Activated B cell treated with CpG ODN at 0.5 μM for 24 hours (primary cell): Measurements from ENCODE around the gene C22orf23. TPM values are rescaled to one million over a fixed set of nuclear protein-coding genes. Genes with fewer than 3 reads are reported as not detected.
A peak's percentile ranks its signal among the peaks of the same experiment; 100 is the strongest.

Source experiments
- ATAC-seq: fragments of 200-7000 bp; cut with Tn5 transposase; one replicate; pipeline ENCODE4 v1.10.0; 2021; ENCODE audit warnings: low read depth, mild to moderate bottlenecking, moderate library complexity
- CTCF ChIA-PET: fragments of 350-600 bp; sonication (Branson Sonifier 250); formaldehyde crosslinking; loops from one replicate; lab custom pipeline; 2021; ENCODE audit warnings: antibody characterized with exemption; lab: Charles Lee
- POLR2A ChIA-PET: fragments of 350-600 bp; sonication (Branson Sonifier 250); formaldehyde crosslinking; loops from one replicate; lab custom pipeline; 2021; ENCODE audit warnings: antibody characterized with exemption; lab: Charles Lee
- DNase-seq: peaks from one replicate; pipeline ENCODE4 v3.0.0; 2022
- H3K27ac Mint-ChIP-seq: one replicate; pipeline ENCODE4 v1.8.0; 2020; ENCODE audit warnings: mixed read lengths
- H3K27me3 Mint-ChIP-seq: one replicate; pipeline ENCODE4 v1.8.0; 2021; ENCODE audit warnings: mixed read lengths
- H3K36me3 Mint-ChIP-seq: one replicate; pipeline ENCODE4 v1.8.0; 2021; ENCODE audit warnings: low read depth, mixed read lengths
- H3K4me1 Mint-ChIP-seq: one replicate; pipeline ENCODE4 v1.8.0; 2021; ENCODE audit warnings: mixed read lengths
- H3K4me3 Mint-ChIP-seq: one replicate; pipeline ENCODE4 v1.8.0; 2020; ENCODE audit warnings: mild to moderate bottlenecking, mixed read lengths
- H3K9me3 Mint-ChIP-seq: one replicate; pipeline ENCODE4 v1.8.0; 2020; ENCODE audit warnings: mixed read lengths
- intact Hi-C: fragments of 100-400 bp; cut with micrococcal nuclease; formaldehyde crosslinking; loops from one replicate; pipeline ENCODE4 v1.15.1; 2024
- total RNA-seq: library from RNA; stranded (reverse); gene quantifications from 2 replicates; pipeline ENCODE4 v1.2.3, GENCODE V29; 2022
- TF ChIP-seq, protein P1 (sequence below): fragments of 200-600 bp; IDR thresholded peaks from one replicate; pipeline ENCODE4 v1.8.0; 2022; ENCODE audit warnings: antibody characterized with exemption, mild to moderate bottlenecking

Gene C22orf23
- total RNA-seq, 1 donor from 2014 or later: 0.16 TPM

DNA sequence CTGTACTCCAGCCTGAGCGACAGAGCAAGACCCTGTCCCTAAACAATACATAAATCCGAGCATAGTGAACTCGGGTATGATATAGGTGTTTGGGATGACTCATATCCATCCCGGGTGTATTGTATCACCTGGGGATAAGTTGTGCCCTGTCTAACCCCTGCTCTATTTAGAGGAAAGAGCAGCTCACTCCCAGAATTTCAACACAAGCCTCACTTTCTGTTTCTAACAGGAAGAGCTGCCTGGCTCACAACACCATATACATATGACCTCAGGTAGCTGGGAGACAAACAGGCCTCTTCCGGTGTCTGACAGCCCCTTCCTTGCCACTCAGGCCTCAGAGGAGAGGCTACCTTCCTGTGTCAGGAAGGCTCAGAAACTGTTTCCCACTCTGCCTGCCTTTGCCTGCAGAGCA lies 57.2 kb downstream of the C22orf23 start:
- TF ChIP-seq, protein P1, sequence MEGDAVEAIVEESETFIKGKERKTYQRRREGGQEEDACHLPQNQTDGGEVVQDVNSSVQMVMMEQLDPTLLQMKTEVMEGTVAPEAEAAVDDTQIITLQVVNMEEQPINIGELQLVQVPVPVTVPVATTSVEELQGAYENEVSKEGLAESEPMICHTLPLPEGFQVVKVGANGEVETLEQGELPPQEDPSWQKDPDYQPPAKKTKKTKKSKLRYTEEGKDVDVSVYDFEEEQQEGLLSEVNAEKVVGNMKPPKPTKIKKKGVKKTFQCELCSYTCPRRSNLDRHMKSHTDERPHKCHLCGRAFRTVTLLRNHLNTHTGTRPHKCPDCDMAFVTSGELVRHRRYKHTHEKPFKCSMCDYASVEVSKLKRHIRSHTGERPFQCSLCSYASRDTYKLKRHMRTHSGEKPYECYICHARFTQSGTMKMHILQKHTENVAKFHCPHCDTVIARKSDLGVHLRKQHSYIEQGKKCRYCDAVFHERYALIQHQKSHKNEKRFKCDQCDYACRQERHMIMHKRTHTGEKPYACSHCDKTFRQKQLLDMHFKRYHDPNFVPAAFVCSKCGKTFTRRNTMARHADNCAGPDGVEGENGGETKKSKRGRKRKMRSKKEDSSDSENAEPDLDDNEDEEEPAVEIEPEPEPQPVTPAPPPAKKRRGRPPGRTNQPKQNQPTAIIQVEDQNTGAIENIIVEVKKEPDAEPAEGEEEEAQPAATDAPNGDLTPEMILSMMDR: no peak
- Mint-ChIP-seq H3K27ac (peak overlapping the region; percentile 84), H3K27me3 (no peaks in the 10 kb centered on the region), H3K4me1 (peaks cover 12% of the 10 kb centered on the region), H3K4me3 (peak overlapping the region; percentile 15), H3K9me3 (no peaks in the 10 kb centered on the region), H3K36me3 (peaks cover 10% of the 10 kb centered on the region)
- intact Hi-C loops: loop anchor here (5.0 kb wide), 1 partner anchor 36 kb away; no protein-coding TSS in a partner anchor
- ATAC-seq: peak; percentile 76
- ChIA-PET POLR2A (interaction anchor here (0.5 to 0.9 kb wide), 3 partner anchors 9 to 219 kb away, joined by 3 to 6 read pairs (median 5); partner anchors contain the start of gene MICALL1), CTCF (interaction anchor here (0.8 to 1.3 kb wide), 4 partner anchors 10 to 79 kb away, joined by 3 to 4 read pairs (median 3); partner anchors contain the start of gene MICALL1)
- DNase-seq: no peak

GRCh38 chr22:37894939-37895670 lies 58.3 kb downstream of the C22orf23 start:
- no peak overlapping the region for H3K4me3 Mint-ChIP-seq
- peaks cover 13% of the 10 kb centered on the region for H3K36me3 Mint-ChIP-seq
- POLR2A ChIA-PET: no interaction called here
- ATAC-seq (no peak), DNase-seq (no peak)
- no peaks in the 10 kb centered on the region for H3K27me3 Mint-ChIP-seq
- CTCF ChIA-PET: interaction anchor here (1.1 kb wide), 1 partner anchor 71 kb away, joined by 3 read pairs; no protein-coding TSS in a partner anchor
- H3K9me3 Mint-ChIP-seq: no peaks in the 10 kb centered on the region
- intact Hi-C loops: loop anchor here (5.0 kb wide), 1 partner anchor 37 kb away; no protein-coding TSS in a partner anchor
- H3K27ac Mint-ChIP-seq: peak overlapping the region; percentile 35
- H3K4me1 Mint-ChIP-seq: peaks cover 12% of the 10 kb centered on the region
- TF ChIP-seq, protein P1: no peak

GRCh38 chr22:37893583-37893983 lies 59.8 kb downstream of the C22orf23 start:
- no peak overlapping the region for H3K4me3 Mint-ChIP-seq

More at GRCh38 chr22:37893583-37893983, 59.8 kb downstream of the C22orf23 start:
- no peak for ATAC-seq
- DNase-seq: no peak
- TF ChIP-seq, protein P1: no peak
- peaks cover 23% of the 10 kb centered on the region for H3K36me3 Mint-ChIP-seq
- ChIA-PET POLR2A (no interaction called here), CTCF (interaction anchor here (1.4 kb wide), 1 partner anchor 12 kb away, joined by 3 read pairs; the partner anchor contains the start of gene MICALL1)
- H3K27ac Mint-ChIP-seq: no peak overlapping the region
- peaks cover 12% of the 10 kb centered on the region for H3K4me1 Mint-ChIP-seq
- no peaks in the 10 kb centered on the region for H3K9me3 Mint-ChIP-seq
- intact Hi-C loops: no loop called here
- H3K27me3 Mint-ChIP-seq: no peaks in the 10 kb centered on the region

Other genes starting within 250 kb of the C22orf23 start
- 0.40 and 0.83 TPM in 2 replicates for gene GCAT, start 145.7 kb downstream of the C22orf23 start, total RNA-seq
- gene GALR3, start 130.2 kb downstream of the C22orf23 start, total RNA-seq: not detected in 2 replicates
- 12.6 and 16.5 TPM in 2 replicates for gene ANKRD54, start 109.3 kb downstream of the C22orf23 start, total RNA-seq
- 712 and 718 TPM in 2 replicates for gene EIF3L, start 104.2 kb downstream of the C22orf23 start, total RNA-seq
- gene MICALL1, start 47.3 kb downstream of the C22orf23 start, total RNA-seq: 20.8 and 27.6 TPM in 2 replicates
- gene POLR2F, start 98 bp upstream of the C22orf23 start, total RNA-seq: 47.8 and 67.3 TPM in 2 replicates
- gene SOX10, start 31.0 kb upstream of the C22orf23 start, total RNA-seq: not detected in 2 replicates
- 21.5 and 25.5 TPM in 2 replicates for gene PICK1, start 103.8 kb upstream of the C22orf23 start, total RNA-seq
- not detected in 2 replicates for gene SLC16A8, start 130.6 kb upstream of the C22orf23 start, total RNA-seq
- 0.34 and 0.64 TPM in 2 replicates for gene BAIAP2L2, start 157.1 kb upstream of the C22orf23 start, total RNA-seq
- 53.0 and 64.0 TPM in 2 replicates for gene PLA2G6, start 228.2 kb upstream of the C22orf23 start, total RNA-seq
- 2.3 and 4.5 TPM in 2 replicates for gene MAFF, start 248.4 kb upstream of the C22orf23 start, total RNA-seq